SU-DHL-6 (cell line): ENCODE measurements around the gene ST7.

Experiments used
- H2AFZ ChIP-seq: fragments of 200-600 bp; sonication (generic); 2 replicates; pipeline ENCODE4 v1.6.1; 2014; ENCODE audit warnings: low read depth, mild to moderate bottlenecking, moderate library complexity, mixed read lengths, antibody characterized with exemption, low read length; ENCODE audit not compliant: severe bottlenecking
- H3F3A ChIP-seq: fragments of 200-600 bp; shearing (Covaris generic); 2 replicates; pipeline ENCODE4 v1.6.0; 2016; ENCODE audit warnings: antibody characterized with exemption, mild to moderate bottlenecking; ENCODE audit not compliant: insufficient read depth
- H3K27ac ChIP-seq: fragments of 200-600 bp; sonication (generic); 2 replicates; pipeline ENCODE4 v1.5.1; 2016; ENCODE audit warnings: low read depth, mild to moderate bottlenecking, low read length, moderate library complexity, mixed read lengths
- H3K27me3 ChIP-seq: fragments of 200-600 bp; sonication (generic), shearing (Covaris generic); 2 replicates; pipeline ENCODE4 v1.6.0; 2014; ENCODE audit warnings: mild to moderate bottlenecking, low read length
- H3K36me3 ChIP-seq: fragments of 200-600 bp; sonication (generic); 2 replicates; pipeline ENCODE4 v1.6.1; 2014; ENCODE audit warnings: mild to moderate bottlenecking, low read length, mixed read lengths
- H3K4me2 ChIP-seq: fragments of 300-600, 200-600 bp; shearing (Covaris generic), sonication (generic); 2 replicates; pipeline ENCODE4 v1.6.0; 2014; ENCODE audit warnings: low read length, low read depth, mild to moderate bottlenecking; ENCODE audit not compliant: poor library complexity, severe bottlenecking
- H3K4me3 ChIP-seq: fragments of 200-600 bp; sonication (generic); 2 replicates; pipeline ENCODE4 v1.5.1; 2014; ENCODE audit warnings: antibody characterized with exemption, low read length, mild to moderate bottlenecking, mixed read lengths; ENCODE audit not compliant: insufficient read depth, poor library complexity, severe bottlenecking
- H3K79me2 ChIP-seq: fragments of 200-600 bp; sonication (generic); 2 replicates; pipeline ENCODE4 v1.6.1; 2014; ENCODE audit warnings: mild to moderate bottlenecking, low read length, moderate library complexity; ENCODE audit not compliant: insufficient read depth
- H3K9ac ChIP-seq: fragments of 200-600 bp; sonication (generic); 2 replicates; pipeline ENCODE4 v1.7.0; 2014; ENCODE audit warnings: mild to moderate bottlenecking, low read length
- H3K9me2 ChIP-seq: fragments of 200-600 bp; sonication (generic); replicated peaks from 2 replicates; pipeline ENCODE4 v1.6.1; 2014; ENCODE audit warnings: low read length; ENCODE audit not compliant: insufficient read depth
- H3K9me3 ChIP-seq: fragments of 200-600 bp; sonication (generic); 2 replicates; pipeline ENCODE4 v1.6.1; 2014; ENCODE audit warnings: low read length, mixed read lengths; ENCODE audit not compliant: insufficient read depth
- H4K20me1 ChIP-seq: fragments of 200-600 bp; sonication (generic); 2 replicates; pipeline ENCODE4 v1.6.1; 2014; ENCODE audit warnings: low read depth, mild to moderate bottlenecking, antibody characterized with exemption, low read length, moderate library complexity, mixed read lengths
- EZH2phosphoT487 ChIP-seq: fragments of 200-600 bp; sonication (generic), shearing (Covaris generic); conservative IDR thresholded peaks from 2 replicates; pipeline ENCODE4 v1.6.1; 2018; ENCODE audit warnings: mild to moderate bottlenecking, antibody characterized with exemption, low read length, moderate library complexity, mixed read lengths
- TF ChIP-seq, protein P1 (sequence below): fragments of 200-600 bp; sonication (generic); IDR thresholded peaks from one replicate; pipeline ENCODE4 v1.5.1; 2017; ENCODE audit warnings: antibody characterized with exemption, mild to moderate bottlenecking, low read length, moderate library complexity; ENCODE audit not compliant: insufficient read depth, poor library complexity, severe bottlenecking

Gene ST7

DNA sequence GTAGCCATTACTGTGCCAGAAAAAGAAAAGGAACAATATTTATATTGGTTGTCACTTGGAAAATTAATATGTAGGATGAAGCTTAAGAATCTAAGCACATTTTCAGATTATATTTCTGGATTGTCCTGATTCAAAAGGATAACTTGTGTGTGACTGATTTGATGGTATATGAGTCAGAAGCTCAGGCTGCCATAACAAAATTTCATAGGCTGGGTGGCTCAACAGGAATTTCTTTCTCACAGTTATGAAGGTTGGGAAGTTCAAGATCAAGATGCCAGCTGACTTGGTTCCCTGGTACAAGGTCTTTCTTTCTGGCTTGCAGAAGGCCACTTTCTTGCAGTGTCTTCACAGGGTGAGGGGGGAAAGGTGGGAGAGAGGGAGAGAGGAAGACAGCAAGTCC, 108.5 kb downstream of the ST7 start:
- Histone ChIP-seq H3K79me2 (no peaks in the 10 kb centered on the region), H3K4me2 (no peak overlapping the region), H3K9ac (no peak overlapping the region), H4K20me1 (no peaks in the 10 kb centered on the region; the same call in 1 of the 2 replicates), H3K27me3 (no peaks in the 10 kb centered on the region), H3K4me3 (no peak overlapping the region), H3K27ac (no peak overlapping the region), H3K36me3 (no peaks in the 10 kb centered on the region), H2AFZ (no peak overlapping the region), H3F3A (no peaks in the 10 kb centered on the region), H3K9me3 (no peaks in the 10 kb centered on the region), H3K9me2 (no peaks in the 10 kb centered on the region)
- TF ChIP-seq, protein P1, sequence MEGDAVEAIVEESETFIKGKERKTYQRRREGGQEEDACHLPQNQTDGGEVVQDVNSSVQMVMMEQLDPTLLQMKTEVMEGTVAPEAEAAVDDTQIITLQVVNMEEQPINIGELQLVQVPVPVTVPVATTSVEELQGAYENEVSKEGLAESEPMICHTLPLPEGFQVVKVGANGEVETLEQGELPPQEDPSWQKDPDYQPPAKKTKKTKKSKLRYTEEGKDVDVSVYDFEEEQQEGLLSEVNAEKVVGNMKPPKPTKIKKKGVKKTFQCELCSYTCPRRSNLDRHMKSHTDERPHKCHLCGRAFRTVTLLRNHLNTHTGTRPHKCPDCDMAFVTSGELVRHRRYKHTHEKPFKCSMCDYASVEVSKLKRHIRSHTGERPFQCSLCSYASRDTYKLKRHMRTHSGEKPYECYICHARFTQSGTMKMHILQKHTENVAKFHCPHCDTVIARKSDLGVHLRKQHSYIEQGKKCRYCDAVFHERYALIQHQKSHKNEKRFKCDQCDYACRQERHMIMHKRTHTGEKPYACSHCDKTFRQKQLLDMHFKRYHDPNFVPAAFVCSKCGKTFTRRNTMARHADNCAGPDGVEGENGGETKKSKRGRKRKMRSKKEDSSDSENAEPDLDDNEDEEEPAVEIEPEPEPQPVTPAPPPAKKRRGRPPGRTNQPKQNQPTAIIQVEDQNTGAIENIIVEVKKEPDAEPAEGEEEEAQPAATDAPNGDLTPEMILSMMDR = no peak
- TF ChIP-seq EZH2phosphoT487 = no peak

DNA sequence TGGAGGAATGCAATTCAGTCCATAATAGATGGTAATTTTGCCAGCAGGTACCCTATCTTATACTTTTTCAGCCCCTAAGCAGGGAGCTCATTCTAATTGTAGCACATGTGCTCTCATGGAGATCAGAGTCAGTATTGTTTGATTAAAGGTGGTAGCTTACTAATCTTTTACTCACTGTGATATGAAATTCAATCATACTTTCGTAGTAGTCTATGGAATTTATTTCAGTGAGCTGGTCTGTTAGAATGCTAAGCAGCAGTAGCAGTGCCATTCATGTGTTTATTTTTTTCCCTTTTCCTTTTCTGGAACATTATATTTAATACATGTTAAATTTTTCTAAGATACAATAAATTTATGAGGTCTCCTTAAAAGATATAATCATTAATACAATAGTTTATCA, 109.0 kb downstream of the ST7 start:
- Histone ChIP-seq H3F3A (no peaks in the 10 kb centered on the region), H3K9me2 (no peaks in the 10 kb centered on the region), H3K9ac (no peak overlapping the region), H3K4me3 (no peak overlapping the region), H3K27ac (no peak overlapping the region), H3K79me2 (no peaks in the 10 kb centered on the region), H3K27me3 (no peaks in the 10 kb centered on the region), H3K9me3 (no peaks in the 10 kb centered on the region), H3K36me3 (no peaks in the 10 kb centered on the region), H2AFZ (no peak overlapping the region), H3K4me2 (no peak overlapping the region), H4K20me1 (no peaks in the 10 kb centered on the region)
- no peak for TF ChIP-seq EZH2phosphoT487
- TF ChIP-seq, protein P1 = no peak

DNA sequence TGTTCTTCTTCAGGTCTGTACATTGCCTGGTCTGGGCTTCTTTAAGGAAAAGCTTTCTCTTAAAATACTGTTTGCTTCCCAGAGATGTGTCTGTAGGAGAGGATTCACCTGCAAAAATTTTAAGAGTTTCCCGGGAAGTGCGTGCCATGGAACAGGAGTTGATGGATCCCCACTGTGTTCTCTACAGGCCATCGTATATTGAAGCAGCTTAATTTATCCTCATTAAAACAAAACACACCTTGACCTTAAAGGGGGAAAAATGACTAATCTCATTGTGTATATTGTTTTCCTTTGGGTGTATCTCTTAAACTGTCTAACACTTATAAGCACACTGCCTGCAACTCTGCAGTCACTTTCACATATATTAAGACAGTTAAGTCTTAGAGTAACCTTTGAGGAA, 111.4 kb downstream of the ST7 start:
- Histone ChIP-seq H3K79me2 (no peaks in the 10 kb centered on the region), H2AFZ (no peak overlapping the region), H3F3A (no peaks in the 10 kb centered on the region), H3K4me2 (no peak overlapping the region), H3K4me3 (no peak overlapping the region), H4K20me1 (no peaks in the 10 kb centered on the region), H3K36me3 (no peaks in the 10 kb centered on the region), H3K9me3 (no peaks in the 10 kb centered on the region), H3K9me2 (no peaks in the 10 kb centered on the region), H3K9ac (no peak overlapping the region), H3K27me3 (no peaks in the 10 kb centered on the region), H3K27ac (no peak overlapping the region)
- no peak for TF ChIP-seq EZH2phosphoT487
- TF ChIP-seq, protein P1 = no peak
